ENCODE measurements around the gene CEP85. TPM values are rescaled to one million over a fixed set of nuclear protein-coding genes. Genes with fewer than 3 reads are reported as not detected.

CEP85 gene
- total RNA-seq, 1 experiment from 2014 or later = 37.2 TPM

- Histone ChIP-seq H3K4me3 (replicated peaks in 1 of 2; ENCODE audit: low read depth in 1 of 2, low read length in 2 of 2) (no peak overlapping the region), H3K9me3 (ENCODE audit: control insufficient read depth in 1 of 2, insufficient read depth in 1 of 2, low read depth in 1 of 2, low read length in 2 of 2) (no peaks in the 10 kb centered on the region), H3K27me3 (ENCODE audit: insufficient read depth, low read length) (no peaks in the 10 kb centered on the region), H3K27ac (ENCODE audit: low read depth, low read length) (no peak overlapping the region), H3K4me1 (ENCODE audit: control insufficient read depth in 1 of 2, insufficient read depth in 2 of 2, low read length in 2 of 2) (peaks cover 0 to 11% of the 10 kb centered on the region in 2 experiments; a peak in 2 of 4 replicates), H3K4me2 (ENCODE audit: low read length) (no peak overlapping the region), H3K9me2 (ENCODE audit: insufficient read depth) (no peaks in the 10 kb centered on the region), H3K9ac (ENCODE audit: low read length) (no peak overlapping the region), H3K36me3 (ENCODE audit: control insufficient read depth in 1 of 2, insufficient read depth in 2 of 2, low read length in 2 of 2) (no peaks in the 10 kb centered on the region), H2AFZ (ENCODE audit: low read depth, low read length, poor library complexity, severe bottlenecking) (no peak overlapping the region), H4K20me1 (ENCODE audit: insufficient read depth) (no peaks in the 10 kb centered on the region), H3K79me2 (ENCODE audit: insufficient read depth, low read length) (no peaks in the 10 kb centered on the region)
- ChIA-PET RAD21 (ENCODE audit: low non-redundant PET in 1 of 2, low total read pairs in 2 of 2, uncharacterized antibody in 2 of 2, unreplicated experiment in 2 of 2) (no interaction called here), CTCF (no interaction called here), POLR2A (no interaction called here)
- DNase-seq (ENCODE audit: low read depth, low spot score) = no peak
- TF ChIP-seq POLR2AphosphoS5 (IDR thresholded peaks at IDR 0.05; ENCODE audit: low read depth, low read length) (no peak), REST (IDR thresholded peaks at IDR 0.05; ENCODE audit: low read depth) (no peak), CTCF (IDR thresholded peaks at IDR 0.05 in 2 of 3, conservative IDR thresholded peaks at IDR 0.05 in 1 of 3; ENCODE audit: borderline replicate concordance in 1 of 3, insufficient read depth in 1 of 3, low read depth in 2 of 3, low read length in 2 of 3) (no peak), ZFX (IDR thresholded peaks at IDR 0.05) (no peak)
- intact Hi-C loops (cut with micrococcal nuclease) = no loop called here
- no peak for ATAC-seq
- no TSS peak for BruUV-seq (replicated peaks)
These were observed 56.9 kb downstream of the CEP85 start for GRCh38 chr1:26290882-26291261.
